DOHH2 (cell line): ENCODE data around the gene MGMT.

Source experiments
- H3F3A ChIP-seq: fragments of 200-600 bp; sonication (generic), shearing (Covaris generic); 2 replicates; pipeline ENCODE4 v1.6.0; 2016; ENCODE audit warnings: antibody characterized with exemption, mild to moderate bottlenecking; ENCODE audit not compliant: control insufficient read depth, insufficient read depth
- H3K27ac ChIP-seq: fragments of 200-600 bp; sonication (generic); 2 replicates; pipeline ENCODE4 v1.5.1; 2014; ENCODE audit warnings: low read depth, mild to moderate bottlenecking, low read length, moderate library complexity
- H3K27me3 ChIP-seq: fragments of 200-600 bp; sonication (generic); 2 replicates; pipeline ENCODE4 v1.6.1; 2014; ENCODE audit warnings: mild to moderate bottlenecking, low read length, mixed read lengths; ENCODE audit not compliant: control insufficient read depth
- H3K36me3 ChIP-seq: fragments of 200-600 bp; sonication (generic); 2 replicates; pipeline ENCODE4 v1.6.1; 2014; ENCODE audit warnings: mild to moderate bottlenecking, low read length, moderate library complexity, mixed read lengths; ENCODE audit not compliant: control insufficient read depth
- H3K4me1 ChIP-seq: fragments of 200-600 bp; sonication (generic); 2 replicates; pipeline ENCODE4 v1.6.1; 2014; ENCODE audit warnings: mild to moderate bottlenecking, low read length, mixed read lengths; ENCODE audit not compliant: control insufficient read depth
- H3K4me2 ChIP-seq: fragments of 200-600 bp; sonication (generic); 2 replicates; pipeline ENCODE4 v1.6.0; 2014; ENCODE audit warnings: mild to moderate bottlenecking, low read length, moderate library complexity
- H3K4me3 ChIP-seq: fragments of 200-600 bp; sonication (generic); 2 replicates; pipeline ENCODE4 v1.5.1; 2014; ENCODE audit warnings: mild to moderate bottlenecking, low read length, mixed read lengths
- H3K79me2 ChIP-seq: fragments of 200-600 bp; sonication (generic); 2 replicates; pipeline ENCODE4 v1.6.1; 2014; ENCODE audit warnings: mild to moderate bottlenecking, low read length, mixed read lengths; ENCODE audit not compliant: control insufficient read depth
- H3K9me2 ChIP-seq: fragments of 200-600 bp; sonication (generic); replicated peaks from 2 replicates; pipeline ENCODE4 v1.6.1; 2014; ENCODE audit warnings: mild to moderate bottlenecking, low read length, mixed read lengths; ENCODE audit not compliant: control insufficient read depth
- H3K9me3 ChIP-seq: fragments of 200-600 bp; sonication (generic); 2 replicates; pipeline ENCODE4 v1.6.1; 2014; ENCODE audit warnings: antibody characterized with exemption, low read length, mixed read lengths; ENCODE audit not compliant: control insufficient read depth, insufficient read depth
- H4K20me1 ChIP-seq: fragments of 200-600 bp; sonication (generic); 2 replicates; pipeline ENCODE4 v1.6.0; 2014; ENCODE audit warnings: low read depth, mild to moderate bottlenecking, antibody characterized with exemption, low read length, moderate library complexity; ENCODE audit not compliant: control insufficient read depth, insufficient read depth
- CTCF ChIP-seq: fragments of 200-600 bp; sonication (generic); IDR thresholded peaks from one replicate; pipeline ENCODE4 v1.5.1; 2014; ENCODE audit warnings: antibody characterized with exemption, mild to moderate bottlenecking, low read depth, low read length; ENCODE audit not compliant: poor library complexity, severe bottlenecking
- EZH2phosphoT487 ChIP-seq: fragments of 200-600 bp; sonication (generic); IDR thresholded peaks from 2 replicates; pipeline ENCODE4 v1.6.1; 2017; ENCODE audit warnings: borderline replicate concordance, mild to moderate bottlenecking, antibody characterized with exemption, low read length, moderate library complexity, mixed read lengths

Gene MGMT

GRCh38 chr10:129498680-129499079 is 31.6 kb downstream of the MGMT start:
- Histone ChIP-seq H4K20me1 (no peaks in the 10 kb centered on the region), H3K27ac (no peak overlapping the region), H3K4me3 (no peak overlapping the region), H3K4me1 (no peaks in the 10 kb centered on the region), H3F3A (no peaks in the 10 kb centered on the region), H3K9me2 (no peaks in the 10 kb centered on the region), H3K79me2 (peaks cover 4% of the 10 kb centered on the region; the same call in 1 of the 2 replicates), H3K36me3 (no peaks in the 10 kb centered on the region), H3K9me3 (no peaks in the 10 kb centered on the region), H3K4me2 (no peak overlapping the region), H3K27me3 (no peaks in the 10 kb centered on the region)
- peak; percentile 40 for TF ChIP-seq CTCF
- no peak for TF ChIP-seq EZH2phosphoT487

GRCh38 chr10:129500617-129501339 is 33.7 kb downstream of the MGMT start:
- TF ChIP-seq CTCF (no peak), EZH2phosphoT487 (no peak)
- Histone ChIP-seq H3K9me2 (no peaks in the 10 kb centered on the region), H3K4me1 (no peaks in the 10 kb centered on the region), H4K20me1 (no peaks in the 10 kb centered on the region), H3K4me2 (no peak overlapping the region), H3K79me2 (peaks cover 4% of the 10 kb centered on the region; the same call in 1 of the 2 replicates), H3F3A (no peaks in the 10 kb centered on the region), H3K27me3 (no peaks in the 10 kb centered on the region), H3K36me3 (no peaks in the 10 kb centered on the region), H3K9me3 (no peaks in the 10 kb centered on the region), H3K27ac (no peak overlapping the region), H3K4me3 (no peak overlapping the region)

GRCh38 chr10:129501652-129502436 is 34.8 kb downstream of the MGMT start:
- H4K20me1 ChIP-seq: no peaks in the 10 kb centered on the region
- no peaks in the 10 kb centered on the region for H3K36me3 ChIP-seq
- H3K9me2 ChIP-seq: no peaks in the 10 kb centered on the region
- no peaks in the 10 kb centered on the region for H3F3A ChIP-seq
- no peak overlapping the region for H3K4me3 ChIP-seq
- H3K27me3 ChIP-seq: no peaks in the 10 kb centered on the region
- H3K9me3 ChIP-seq: peaks cover 9% of the 10 kb centered on the region
- H3K79me2 ChIP-seq: peaks cover 9% of the 10 kb centered on the region
- no peak overlapping the region for H3K4me2 ChIP-seq
- no peak overlapping the region for H3K27ac ChIP-seq
- no peaks in the 10 kb centered on the region for H3K4me1 ChIP-seq
- TF ChIP-seq CTCF: no peak
- TF ChIP-seq EZH2phosphoT487: no peak
